ENCODE results near the gene SUCLG2.

DNA sequence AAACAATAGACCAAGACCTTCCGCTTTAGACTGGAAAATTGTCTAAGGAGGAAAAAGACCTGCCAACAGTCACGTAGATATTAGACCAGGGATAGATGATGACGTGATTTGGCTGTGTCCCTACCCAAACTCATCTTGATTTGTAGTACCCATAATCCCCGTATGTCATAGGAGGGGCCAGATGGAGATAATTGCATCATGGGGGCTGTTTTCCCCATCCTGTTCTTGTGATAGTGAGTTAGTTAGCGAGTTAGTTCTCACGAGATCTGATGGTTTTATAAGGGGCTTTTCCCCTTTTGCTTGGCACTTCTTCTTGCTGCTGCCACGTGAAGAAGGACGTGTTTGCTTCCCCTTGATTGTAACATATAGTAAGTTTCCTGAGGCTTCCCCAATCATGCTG lies 31.7 kb upstream of the SUCLG2 start:
- TF ChIP-seq, protein P1, sequence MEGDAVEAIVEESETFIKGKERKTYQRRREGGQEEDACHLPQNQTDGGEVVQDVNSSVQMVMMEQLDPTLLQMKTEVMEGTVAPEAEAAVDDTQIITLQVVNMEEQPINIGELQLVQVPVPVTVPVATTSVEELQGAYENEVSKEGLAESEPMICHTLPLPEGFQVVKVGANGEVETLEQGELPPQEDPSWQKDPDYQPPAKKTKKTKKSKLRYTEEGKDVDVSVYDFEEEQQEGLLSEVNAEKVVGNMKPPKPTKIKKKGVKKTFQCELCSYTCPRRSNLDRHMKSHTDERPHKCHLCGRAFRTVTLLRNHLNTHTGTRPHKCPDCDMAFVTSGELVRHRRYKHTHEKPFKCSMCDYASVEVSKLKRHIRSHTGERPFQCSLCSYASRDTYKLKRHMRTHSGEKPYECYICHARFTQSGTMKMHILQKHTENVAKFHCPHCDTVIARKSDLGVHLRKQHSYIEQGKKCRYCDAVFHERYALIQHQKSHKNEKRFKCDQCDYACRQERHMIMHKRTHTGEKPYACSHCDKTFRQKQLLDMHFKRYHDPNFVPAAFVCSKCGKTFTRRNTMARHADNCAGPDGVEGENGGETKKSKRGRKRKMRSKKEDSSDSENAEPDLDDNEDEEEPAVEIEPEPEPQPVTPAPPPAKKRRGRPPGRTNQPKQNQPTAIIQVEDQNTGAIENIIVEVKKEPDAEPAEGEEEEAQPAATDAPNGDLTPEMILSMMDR (conservative IDR thresholded peaks at IDR 0.05; ENCODE audit: low read depth, low read length) = no peak
- no peak for TF ChIP-seq NFE2L2 (IDR thresholded peaks at IDR 0.05; ENCODE audit: low read depth, low read length)

All from IMR-90 (cell line).